Endothelial cell (in vitro differentiated cells): ENCODE results near the gene SPRR5. TPM values are rescaled to one million over a fixed set of nuclear protein-coding genes. Genes with fewer than 3 reads are reported as not detected.

Experiments
- DNase-seq: peaks from one replicate; pipeline ENCODE4 v3.0.0; 2021; ENCODE audit warnings: low spot score
- H3K27ac Mint-ChIP-seq: one replicate; pipeline ENCODE4 v1.8.0; 2021; ENCODE audit warnings: mixed read lengths, inconsistent platforms; ENCODE audit not compliant: unreplicated experiment
- H3K27me3 Mint-ChIP-seq: one replicate; pipeline ENCODE4 v1.8.0; 2021; ENCODE audit warnings: mild to moderate bottlenecking, moderate library complexity, mixed read lengths, inconsistent platforms; ENCODE audit not compliant: unreplicated experiment
- H3K36me3 Mint-ChIP-seq: one replicate; pipeline ENCODE4 v1.8.0; 2021; ENCODE audit warnings: mild to moderate bottlenecking, low read depth, mixed read lengths, inconsistent platforms; ENCODE audit not compliant: unreplicated experiment
- H3K4me1 Mint-ChIP-seq: one replicate; pipeline ENCODE4 v1.8.0; 2021; ENCODE audit warnings: mild to moderate bottlenecking, mixed read lengths, inconsistent platforms; ENCODE audit not compliant: unreplicated experiment
- H3K4me3 Mint-ChIP-seq: one replicate; pipeline ENCODE4 v1.8.0; 2021; ENCODE audit warnings: mild to moderate bottlenecking, mixed read lengths, inconsistent platforms; ENCODE audit not compliant: unreplicated experiment
- H3K9me3 Mint-ChIP-seq: one replicate; pipeline ENCODE4 v1.8.0; 2021; ENCODE audit warnings: mixed read lengths, inconsistent platforms; ENCODE audit not compliant: unreplicated experiment
- total RNA-seq: library from RNA; stranded (reverse); fragmentation: NEBNext Ultra II Directional; extraction: Animal tissue kit (Norgen Biotek cat#: 25700); gene quantifications from one replicate; pipeline ENCODE4 v1.2.1, GENCODE V29; 2021; ENCODE audit not compliant: unreplicated experiment
- TF ChIP-seq, protein P1 (sequence below): fragments of 200-600 bp; sonication (generic); IDR thresholded peaks from one replicate; pipeline ENCODE4 v1.5.0; 2021; ENCODE audit warnings: antibody characterized with exemption; ENCODE audit not compliant: unreplicated experiment

The SPRR5 gene
- total RNA-seq, 1 donor from 2014 or later: not detected

DNA sequence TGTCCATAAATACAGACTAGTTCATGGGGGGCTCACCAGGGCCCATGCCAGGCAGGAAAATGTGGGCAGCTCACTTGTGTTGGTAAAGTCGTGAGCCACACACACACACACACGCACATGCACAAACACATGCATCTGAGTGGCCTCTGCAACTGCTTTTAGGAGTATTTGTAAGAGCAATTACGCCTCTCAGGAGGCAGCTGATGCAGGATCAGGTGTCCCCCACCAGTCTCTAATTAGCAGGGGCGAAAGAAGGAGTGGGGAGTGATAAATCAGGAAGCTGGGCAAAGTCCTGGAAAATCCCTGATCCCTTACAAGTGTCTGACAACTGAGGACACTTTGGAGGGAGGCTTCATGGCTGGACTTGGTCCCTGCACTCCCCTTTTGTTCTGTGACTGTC, 44.4 kb upstream of the SPRR5 start:
- H3K9me3 Mint-ChIP-seq: no peaks in the 10 kb centered on the region
- no peak overlapping the region for H3K4me3 Mint-ChIP-seq
- H3K36me3 Mint-ChIP-seq: no peaks in the 10 kb centered on the region

DNA sequence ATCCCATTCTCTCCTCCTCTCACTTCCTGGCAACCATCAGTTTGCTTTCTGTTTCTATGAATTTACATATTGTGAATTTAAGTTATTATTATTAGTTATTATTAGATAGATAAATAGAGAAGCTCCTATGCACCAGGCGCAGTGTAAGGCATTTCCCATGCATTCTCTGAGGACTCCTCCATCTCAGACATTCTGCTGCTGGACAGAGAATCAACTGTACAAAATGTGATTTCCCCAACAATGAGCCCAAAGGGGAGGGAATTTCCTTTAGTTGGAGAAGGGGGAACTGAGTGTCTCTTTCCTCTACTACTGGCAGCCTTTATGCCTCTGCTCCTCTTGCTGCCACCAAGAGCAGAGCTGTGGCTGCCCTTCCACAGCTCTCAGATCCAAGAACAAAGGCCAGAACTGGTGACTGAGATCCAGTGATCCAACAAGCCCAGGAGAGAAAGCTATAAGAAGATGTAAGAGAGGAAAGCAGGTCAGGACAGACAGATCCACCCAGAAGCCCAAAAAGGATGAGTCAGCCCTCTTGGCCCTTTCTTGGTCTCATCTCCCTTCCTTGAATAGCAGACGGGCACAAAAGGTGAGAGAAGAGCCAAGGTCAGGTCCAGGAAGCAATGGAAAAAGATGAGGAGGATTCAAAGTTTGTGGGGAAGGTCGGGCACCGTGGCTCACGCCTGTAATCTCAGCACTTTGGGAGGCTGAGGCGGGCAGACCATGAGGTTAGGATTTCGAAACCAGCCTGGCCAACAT, 42.1 kb upstream of the SPRR5 start:
- peaks cover 14% of the 10 kb centered on the region for H3K27me3 Mint-ChIP-seq
- H3K9me3 Mint-ChIP-seq: no peaks in the 10 kb centered on the region
- TF ChIP-seq, protein P1, sequence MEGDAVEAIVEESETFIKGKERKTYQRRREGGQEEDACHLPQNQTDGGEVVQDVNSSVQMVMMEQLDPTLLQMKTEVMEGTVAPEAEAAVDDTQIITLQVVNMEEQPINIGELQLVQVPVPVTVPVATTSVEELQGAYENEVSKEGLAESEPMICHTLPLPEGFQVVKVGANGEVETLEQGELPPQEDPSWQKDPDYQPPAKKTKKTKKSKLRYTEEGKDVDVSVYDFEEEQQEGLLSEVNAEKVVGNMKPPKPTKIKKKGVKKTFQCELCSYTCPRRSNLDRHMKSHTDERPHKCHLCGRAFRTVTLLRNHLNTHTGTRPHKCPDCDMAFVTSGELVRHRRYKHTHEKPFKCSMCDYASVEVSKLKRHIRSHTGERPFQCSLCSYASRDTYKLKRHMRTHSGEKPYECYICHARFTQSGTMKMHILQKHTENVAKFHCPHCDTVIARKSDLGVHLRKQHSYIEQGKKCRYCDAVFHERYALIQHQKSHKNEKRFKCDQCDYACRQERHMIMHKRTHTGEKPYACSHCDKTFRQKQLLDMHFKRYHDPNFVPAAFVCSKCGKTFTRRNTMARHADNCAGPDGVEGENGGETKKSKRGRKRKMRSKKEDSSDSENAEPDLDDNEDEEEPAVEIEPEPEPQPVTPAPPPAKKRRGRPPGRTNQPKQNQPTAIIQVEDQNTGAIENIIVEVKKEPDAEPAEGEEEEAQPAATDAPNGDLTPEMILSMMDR: no peak

More for the DNA sequence above, 44.4 kb upstream of the SPRR5 start:
- TF ChIP-seq, protein P1: no peak
- DNase-seq: no peak
- Mint-ChIP-seq H3K27me3 (peaks cover 8% of the 10 kb centered on the region), H3K4me1 (no peaks in the 10 kb centered on the region), H3K27ac (no peak overlapping the region)

DNA sequence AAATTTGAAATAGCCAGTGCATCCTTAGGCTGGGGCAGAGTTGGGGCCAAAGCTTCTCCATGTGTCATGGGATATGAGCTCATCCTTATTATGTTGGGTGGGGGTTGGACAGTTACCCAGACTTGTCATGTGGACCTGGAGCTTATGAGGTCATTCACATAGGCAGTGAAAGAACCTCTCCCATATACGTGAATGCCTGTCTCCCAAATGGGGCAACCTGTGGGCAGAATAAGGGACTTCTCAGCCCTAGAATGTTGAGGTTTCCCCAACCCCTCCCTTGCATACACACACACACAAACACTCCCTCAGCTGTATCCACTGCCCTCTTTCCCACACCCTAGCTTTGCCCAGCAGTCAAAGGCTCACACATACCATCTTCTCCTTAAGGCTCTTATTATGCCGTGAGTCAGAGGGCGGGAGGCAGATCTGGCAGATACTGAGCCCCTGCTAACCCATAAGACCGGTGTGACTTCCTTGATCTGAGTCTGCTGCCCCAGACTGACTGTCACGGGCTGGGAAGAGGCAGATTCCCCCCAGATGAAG, 40.9 kb upstream of the SPRR5 start:
- H3K36me3 Mint-ChIP-seq: peaks cover 3% of the 10 kb centered on the region
- H3K27ac Mint-ChIP-seq: no peak overlapping the region
- TF ChIP-seq, protein P1: no peak
- no peaks in the 10 kb centered on the region for H3K4me1 Mint-ChIP-seq
- no peak for DNase-seq
- no peak overlapping the region for H3K4me3 Mint-ChIP-seq
- peaks cover 13% of the 10 kb centered on the region for H3K27me3 Mint-ChIP-seq
- no peaks in the 10 kb centered on the region for H3K9me3 Mint-ChIP-seq

More for the DNA sequence above, 42.1 kb upstream of the SPRR5 start:
- H3K4me3 Mint-ChIP-seq: no peak overlapping the region
- H3K36me3 Mint-ChIP-seq: peaks cover under 1% of the 10 kb centered on the region
- H3K27ac Mint-ChIP-seq: no peak overlapping the region
- DNase-seq: no peak
- H3K4me1 Mint-ChIP-seq: no peaks in the 10 kb centered on the region

DNA sequence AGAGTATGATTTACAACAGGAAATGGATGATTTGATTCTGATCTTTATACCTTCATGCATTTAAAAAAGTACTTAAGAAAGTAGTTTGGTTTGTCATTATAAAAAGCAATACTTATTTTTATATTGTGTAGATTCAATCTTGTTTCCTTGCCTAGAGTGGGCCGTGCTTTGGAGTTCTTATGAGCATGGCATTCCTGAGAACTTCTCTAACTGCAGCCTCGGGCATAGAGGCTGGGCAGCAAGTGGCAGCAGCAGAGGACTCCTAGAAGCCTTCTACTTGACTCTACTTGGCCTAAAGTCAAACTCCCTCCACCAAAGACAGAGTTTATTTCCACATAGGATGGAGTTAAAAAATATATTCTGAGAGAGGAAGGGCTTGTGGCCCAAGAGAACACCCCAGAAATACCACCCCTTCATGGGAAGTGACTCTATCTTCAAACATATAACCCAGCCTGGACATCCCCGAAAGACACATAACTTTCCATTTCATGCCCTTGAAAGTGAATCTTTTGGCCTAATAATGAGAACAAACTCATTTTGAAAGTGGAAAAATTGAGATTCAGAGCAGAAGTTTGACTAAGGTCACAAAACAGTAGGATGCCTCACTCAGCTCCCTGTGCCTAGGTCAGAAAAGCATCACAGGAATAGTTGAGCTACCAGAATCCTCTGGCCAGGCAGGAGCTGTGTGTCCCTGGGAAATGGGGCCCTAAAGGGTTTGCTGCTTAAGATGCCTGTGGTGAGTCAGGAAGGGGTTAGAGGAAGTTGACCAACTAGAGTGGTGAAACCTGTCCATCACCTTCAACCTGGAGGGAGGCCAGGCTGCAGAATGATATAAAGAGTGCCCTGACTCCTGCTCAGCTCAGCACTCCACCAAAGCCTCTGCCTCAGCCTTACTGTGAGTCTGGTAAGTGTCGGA, 39.1 kb upstream of the SPRR5 start, which contains the start of gene IVL:
TSS of gene IVL (plus strand) at position 861 of the 916 bp plus-strand sequence. CDS start 1,252 bp downstream, outside the sequence.
- TF ChIP-seq, protein P1: no peak
- Mint-ChIP-seq H3K4me1 (no peaks in the 10 kb centered on the region), H3K4me3 (no peak within 1 kb of the TSS), H3K36me3 (peaks cover 3% of the 10 kb centered on the region), H3K27me3 (peaks cover 11% of the 10 kb centered on the region), H3K9me3 (no peaks in the 10 kb centered on the region), H3K27ac (no peak within 1 kb of the TSS)
- DNase-seq: no peak
